ENCODE measurements around the gene FAM111B.
"Not testable (repeated sequence)": the region's sequence is repeated elsewhere in the genome, so short reads cannot be mapped to it uniquely, and the experiment has no call there.

Gene FAM111B

DNA sequence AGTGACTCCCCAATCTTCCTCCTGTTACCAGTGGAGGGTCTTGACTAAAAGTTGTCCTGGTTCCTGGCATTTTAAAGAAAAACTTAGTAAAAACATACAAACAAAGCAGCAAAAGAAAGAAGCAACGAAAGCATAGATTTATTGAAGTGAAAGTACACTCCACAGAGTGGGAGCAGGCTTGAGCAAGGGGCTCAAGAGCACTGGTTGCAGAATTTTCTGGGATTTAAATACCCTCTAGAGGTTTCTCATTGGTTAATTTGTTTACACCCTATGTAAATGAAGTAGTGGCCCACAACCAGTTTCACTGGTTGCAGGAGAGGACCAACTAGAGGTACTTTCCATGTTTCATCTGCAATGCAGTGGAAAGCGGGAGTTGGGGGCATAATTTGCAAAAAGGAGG, 10.7 kb downstream of the FAM111B start:
- Histone ChIP-seq H3K4me3 (ENCODE audit: low read depth, low read length) (no peak overlapping the region), H3K27ac (no peak overlapping the region), H3K36me3 (no peaks in the 10 kb centered on the region), H3K9me3 (ENCODE audit: severe bottlenecking) (no peaks in the 10 kb centered on the region), H3K27me3 (ENCODE audit: insufficient read depth, low read depth, severe bottlenecking) (peaks cover 16% of the 10 kb centered on the region)
- TF ChIP-seq, protein P1, sequence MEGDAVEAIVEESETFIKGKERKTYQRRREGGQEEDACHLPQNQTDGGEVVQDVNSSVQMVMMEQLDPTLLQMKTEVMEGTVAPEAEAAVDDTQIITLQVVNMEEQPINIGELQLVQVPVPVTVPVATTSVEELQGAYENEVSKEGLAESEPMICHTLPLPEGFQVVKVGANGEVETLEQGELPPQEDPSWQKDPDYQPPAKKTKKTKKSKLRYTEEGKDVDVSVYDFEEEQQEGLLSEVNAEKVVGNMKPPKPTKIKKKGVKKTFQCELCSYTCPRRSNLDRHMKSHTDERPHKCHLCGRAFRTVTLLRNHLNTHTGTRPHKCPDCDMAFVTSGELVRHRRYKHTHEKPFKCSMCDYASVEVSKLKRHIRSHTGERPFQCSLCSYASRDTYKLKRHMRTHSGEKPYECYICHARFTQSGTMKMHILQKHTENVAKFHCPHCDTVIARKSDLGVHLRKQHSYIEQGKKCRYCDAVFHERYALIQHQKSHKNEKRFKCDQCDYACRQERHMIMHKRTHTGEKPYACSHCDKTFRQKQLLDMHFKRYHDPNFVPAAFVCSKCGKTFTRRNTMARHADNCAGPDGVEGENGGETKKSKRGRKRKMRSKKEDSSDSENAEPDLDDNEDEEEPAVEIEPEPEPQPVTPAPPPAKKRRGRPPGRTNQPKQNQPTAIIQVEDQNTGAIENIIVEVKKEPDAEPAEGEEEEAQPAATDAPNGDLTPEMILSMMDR (IDR thresholded peaks at IDR 0.05; ENCODE audit: low read depth, low read length): no peak
- DNase-seq: no peak

DNA sequence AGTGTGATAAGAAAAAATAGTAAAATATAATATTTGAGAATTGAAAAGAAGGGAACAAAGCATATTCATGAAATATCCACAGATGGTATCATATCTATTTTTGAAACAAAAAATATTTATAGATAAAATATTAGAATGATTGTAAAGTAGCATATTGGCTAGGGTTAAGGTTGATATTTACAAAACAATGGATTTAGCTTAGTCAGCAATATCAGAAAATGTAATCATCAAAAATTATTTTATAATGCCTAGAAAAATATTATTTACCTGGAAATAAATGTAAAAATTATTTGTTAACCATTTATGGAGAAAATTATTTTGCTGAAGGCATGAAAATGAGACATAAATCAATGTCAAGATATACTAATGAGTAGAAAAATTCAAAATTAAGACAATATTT, 12.8 kb downstream of the FAM111B start:
- H3K27ac ChIP-seq: no peak overlapping the region
- H3K27me3 ChIP-seq (ENCODE audit: insufficient read depth, low read depth, severe bottlenecking): peaks cover 28% of the 10 kb centered on the region
- no peaks in the 10 kb centered on the region for H3K36me3 ChIP-seq
- H3K9me3 ChIP-seq (ENCODE audit: severe bottlenecking): no peaks in the 10 kb centered on the region
- H3K4me3 ChIP-seq (ENCODE audit: low read depth, low read length): no peak overlapping the region
- TF ChIP-seq, protein P1 (IDR thresholded peaks at IDR 0.05; ENCODE audit: low read depth, low read length): no peak
- no peak for DNase-seq

- peaks cover 4% of the 10 kb centered on the region for H3K9me3 ChIP-seq (ENCODE audit: severe bottlenecking)
- TF ChIP-seq, protein P1 (IDR thresholded peaks at IDR 0.05; ENCODE audit: low read depth, low read length): peak; percentile 96
- H3K4me3 ChIP-seq (ENCODE audit: low read depth, low read length): no peak overlapping the region
- no peaks in the 10 kb centered on the region for H3K36me3 ChIP-seq
- H3K27ac ChIP-seq: no peak overlapping the region
- peaks cover 54% of the 10 kb centered on the region for H3K27me3 ChIP-seq (ENCODE audit: insufficient read depth, low read depth, severe bottlenecking)
- DNase-seq: peak; percentile 73
These were observed 28.8 kb downstream of the FAM111B start for GRCh38 chr11:59135648-59136461.

DNA sequence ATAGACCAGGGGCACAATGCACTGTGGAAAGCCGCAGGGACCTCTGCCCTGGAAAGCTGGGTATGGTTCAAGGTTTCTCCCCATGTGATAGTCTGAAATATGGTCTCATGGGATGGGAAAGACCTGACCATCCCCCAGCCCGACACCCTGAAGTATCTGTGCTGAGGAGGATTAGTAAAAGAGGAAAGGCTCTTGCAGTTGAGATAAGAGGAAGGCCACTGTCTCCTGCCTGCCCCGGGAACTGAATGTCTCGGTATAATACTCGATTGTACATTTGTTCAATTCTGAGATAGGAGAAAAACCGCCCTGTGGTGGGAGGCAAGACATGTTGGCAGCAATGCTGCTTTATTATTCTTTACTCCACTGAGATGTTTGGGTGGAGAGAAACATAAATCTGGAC, 29.5 kb downstream of the FAM111B start:
- H3K36me3 ChIP-seq; H3K27ac ChIP-seq; H3K9me3 ChIP-seq (ENCODE audit: severe bottlenecking); DNase-seq; H3K4me3 ChIP-seq (ENCODE audit: low read depth, low read length): not testable (repeated sequence)
- peaks cover 58% of the 10 kb centered on the region for H3K27me3 ChIP-seq (ENCODE audit: insufficient read depth, low read depth, severe bottlenecking)

DNA sequence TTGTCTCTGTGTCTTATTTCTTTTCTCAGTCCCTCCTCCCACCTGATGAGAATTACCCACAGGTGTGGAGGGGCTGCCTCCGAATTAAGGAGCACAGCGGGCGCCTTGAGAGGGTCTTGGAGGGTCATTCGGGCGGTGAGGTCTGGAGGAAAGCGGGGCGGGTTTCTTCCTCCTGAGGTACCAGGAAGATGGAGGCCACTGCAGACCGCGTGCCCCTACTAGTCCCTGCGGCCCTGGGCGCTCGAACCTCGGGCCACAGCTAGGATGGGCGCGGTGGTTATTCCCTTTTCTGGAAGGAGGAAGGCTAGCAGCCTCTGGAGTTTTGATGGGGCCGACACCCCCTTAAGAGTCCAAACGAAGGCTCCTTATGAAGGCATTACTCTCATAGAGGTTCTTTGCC, 30.2 kb downstream of the FAM111B start:
- Histone ChIP-seq H3K9me3 (ENCODE audit: severe bottlenecking) (no peaks in the 10 kb centered on the region), H3K36me3 (no peaks in the 10 kb centered on the region), H3K4me3 (ENCODE audit: low read depth, low read length) (no peak overlapping the region), H3K27ac (no peak overlapping the region), H3K27me3 (ENCODE audit: insufficient read depth, low read depth, severe bottlenecking) (peaks cover 65% of the 10 kb centered on the region)
- no peak for DNase-seq
- TF ChIP-seq, protein P1 (IDR thresholded peaks at IDR 0.05; ENCODE audit: low read depth, low read length): no peak

GRCh38 chr11:59138643-59139042, 31.6 kb downstream of the FAM111B start:
- Histone ChIP-seq H3K36me3 (no peaks in the 10 kb centered on the region), H3K4me3 (ENCODE audit: low read depth, low read length) (no peak overlapping the region), H3K9me3 (ENCODE audit: severe bottlenecking) (peaks cover under 1% of the 10 kb centered on the region), H3K27me3 (ENCODE audit: insufficient read depth, low read depth, severe bottlenecking) (peaks cover 79% of the 10 kb centered on the region), H3K27ac (no peak overlapping the region)
- DNase-seq: no peak
- TF ChIP-seq, protein P1 (IDR thresholded peaks at IDR 0.05; ENCODE audit: low read depth, low read length): no peak

All from WERI-Rb-1 (cell line).